Cardiac fibroblast (primary cell): Measurements from ENCODE around the gene C11orf24.

ENCODE experiments used
- DNase-seq, 2 donors: peaks; one replicate each; pipeline versions ENCODE4 v3.0.0 to v3.0.0-alpha.2; 2010; ENCODE audit warnings: low read depth in 2 of 2
- H3K4me3 ChIP-seq, 2 donors: replicated peaks in 1 of 2; 1 replicate in 1 of 2; 2 replicates in 1 of 2; pipeline ENCODE4 v1.5.1; 2011; ENCODE audit warnings: low read depth in 2 of 2, low read length in 2 of 2, mild to moderate bottlenecking in 2 of 2, moderate library complexity in 1 of 2
- TF ChIP-seq, protein P1 (sequence below): IDR thresholded peaks from one replicate; pipeline ENCODE4 v1.5.1; 2011; ENCODE audit warnings: low read depth, mild to moderate bottlenecking, low read length, inconsistent platforms

The C11orf24 gene

DNA sequence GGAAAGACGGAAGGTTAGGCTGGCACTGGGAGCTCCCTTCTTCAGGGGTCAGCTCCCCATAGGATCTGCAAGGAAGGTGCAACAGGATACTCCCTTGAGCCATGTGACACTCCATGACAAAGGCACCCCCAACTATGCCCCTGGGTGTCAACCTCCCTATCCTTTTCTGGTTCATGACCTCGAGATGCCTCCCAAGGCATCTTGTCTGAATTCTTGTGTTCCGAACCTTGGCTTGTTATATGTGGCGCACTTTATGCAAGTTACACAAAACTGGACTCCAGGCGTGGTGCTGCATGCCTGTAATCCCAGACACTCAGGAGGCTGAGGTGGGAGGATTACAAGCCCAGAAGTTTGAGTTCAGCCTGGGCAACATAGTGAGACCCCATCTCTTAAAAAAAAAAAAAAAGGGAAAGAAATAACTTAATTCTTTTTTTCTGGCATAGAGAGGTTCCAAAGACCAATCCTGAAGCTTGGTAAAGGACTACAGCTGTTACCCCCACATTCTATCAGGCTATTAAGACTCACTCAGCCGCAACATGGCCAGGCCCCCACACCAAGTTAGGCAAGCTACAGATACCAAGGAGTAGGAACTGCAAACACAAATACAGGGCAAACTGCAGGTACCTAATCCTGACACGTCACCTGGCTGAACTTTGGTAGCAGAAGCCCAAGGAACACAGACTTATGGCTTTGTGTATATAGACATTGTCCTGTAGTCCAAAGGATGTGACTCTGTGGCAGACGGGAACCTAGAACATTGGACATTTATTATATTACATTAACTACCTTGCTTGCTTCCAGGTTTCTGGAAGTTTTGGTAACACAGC, 1.4 kb downstream of the C11orf24 start:
- DNase-seq: no peak
- H3K4me3 ChIP-seq: peak overlapping the region; percentile 79 to 88
- TF ChIP-seq, protein P1, sequence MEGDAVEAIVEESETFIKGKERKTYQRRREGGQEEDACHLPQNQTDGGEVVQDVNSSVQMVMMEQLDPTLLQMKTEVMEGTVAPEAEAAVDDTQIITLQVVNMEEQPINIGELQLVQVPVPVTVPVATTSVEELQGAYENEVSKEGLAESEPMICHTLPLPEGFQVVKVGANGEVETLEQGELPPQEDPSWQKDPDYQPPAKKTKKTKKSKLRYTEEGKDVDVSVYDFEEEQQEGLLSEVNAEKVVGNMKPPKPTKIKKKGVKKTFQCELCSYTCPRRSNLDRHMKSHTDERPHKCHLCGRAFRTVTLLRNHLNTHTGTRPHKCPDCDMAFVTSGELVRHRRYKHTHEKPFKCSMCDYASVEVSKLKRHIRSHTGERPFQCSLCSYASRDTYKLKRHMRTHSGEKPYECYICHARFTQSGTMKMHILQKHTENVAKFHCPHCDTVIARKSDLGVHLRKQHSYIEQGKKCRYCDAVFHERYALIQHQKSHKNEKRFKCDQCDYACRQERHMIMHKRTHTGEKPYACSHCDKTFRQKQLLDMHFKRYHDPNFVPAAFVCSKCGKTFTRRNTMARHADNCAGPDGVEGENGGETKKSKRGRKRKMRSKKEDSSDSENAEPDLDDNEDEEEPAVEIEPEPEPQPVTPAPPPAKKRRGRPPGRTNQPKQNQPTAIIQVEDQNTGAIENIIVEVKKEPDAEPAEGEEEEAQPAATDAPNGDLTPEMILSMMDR: no peak

DNA sequence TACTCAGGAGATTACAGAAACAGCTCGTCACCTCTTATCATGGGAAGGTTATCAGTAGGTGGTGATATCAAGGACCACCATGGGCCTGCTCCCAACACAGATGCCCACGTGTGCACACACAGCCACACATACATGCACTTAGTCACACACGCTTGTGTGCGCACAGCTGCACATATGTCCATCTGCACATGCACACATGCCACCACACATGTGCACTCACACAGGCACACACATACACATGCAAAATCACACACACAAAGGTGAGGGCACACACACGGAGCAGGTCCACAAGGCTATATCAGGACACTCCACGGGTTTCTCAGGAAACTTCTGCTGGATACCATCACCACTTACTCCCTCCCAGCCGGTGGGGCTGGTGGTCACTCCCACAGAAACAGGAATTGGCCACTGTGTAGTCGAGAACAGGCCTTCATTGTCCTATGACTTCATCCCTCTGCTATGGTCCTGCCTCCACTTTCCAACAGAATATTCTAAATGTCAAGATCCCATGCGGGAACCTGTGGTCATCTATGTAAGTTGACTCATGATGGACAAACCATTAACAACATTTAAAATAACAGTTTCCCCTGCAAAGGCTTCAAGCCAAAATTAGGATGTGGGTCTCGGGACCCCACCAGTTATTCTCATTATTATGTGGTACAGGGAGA, 2.2 kb downstream of the C11orf24 start:
- H3K4me3 ChIP-seq: peak overlapping the region in 1 of 2 donors; percentile 19
- peak; percentile 69 to 87 for DNase-seq
- TF ChIP-seq, protein P1: no peak

DNA sequence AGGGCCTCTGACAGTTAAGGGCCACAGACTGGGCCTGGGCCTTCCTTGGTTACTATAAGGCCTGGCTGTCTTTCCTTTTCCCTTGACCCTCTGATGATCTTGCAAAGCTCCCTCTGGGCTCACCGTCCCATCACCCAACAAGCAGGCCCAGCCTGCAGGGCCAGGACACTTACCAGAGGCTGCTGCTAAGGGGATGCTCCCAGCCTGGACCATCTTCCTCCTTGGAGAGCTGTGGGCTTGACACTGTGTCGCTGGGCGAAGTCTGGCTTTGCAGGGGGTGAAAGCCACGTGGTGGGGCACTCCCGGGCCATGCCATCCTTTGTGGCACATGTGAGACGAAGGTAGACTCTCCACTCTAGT, 3.9 kb downstream of the C11orf24 start:
- TF ChIP-seq, protein P1: no peak
- H3K4me3 ChIP-seq: no peak overlapping the region
- no peak for DNase-seq

DNA sequence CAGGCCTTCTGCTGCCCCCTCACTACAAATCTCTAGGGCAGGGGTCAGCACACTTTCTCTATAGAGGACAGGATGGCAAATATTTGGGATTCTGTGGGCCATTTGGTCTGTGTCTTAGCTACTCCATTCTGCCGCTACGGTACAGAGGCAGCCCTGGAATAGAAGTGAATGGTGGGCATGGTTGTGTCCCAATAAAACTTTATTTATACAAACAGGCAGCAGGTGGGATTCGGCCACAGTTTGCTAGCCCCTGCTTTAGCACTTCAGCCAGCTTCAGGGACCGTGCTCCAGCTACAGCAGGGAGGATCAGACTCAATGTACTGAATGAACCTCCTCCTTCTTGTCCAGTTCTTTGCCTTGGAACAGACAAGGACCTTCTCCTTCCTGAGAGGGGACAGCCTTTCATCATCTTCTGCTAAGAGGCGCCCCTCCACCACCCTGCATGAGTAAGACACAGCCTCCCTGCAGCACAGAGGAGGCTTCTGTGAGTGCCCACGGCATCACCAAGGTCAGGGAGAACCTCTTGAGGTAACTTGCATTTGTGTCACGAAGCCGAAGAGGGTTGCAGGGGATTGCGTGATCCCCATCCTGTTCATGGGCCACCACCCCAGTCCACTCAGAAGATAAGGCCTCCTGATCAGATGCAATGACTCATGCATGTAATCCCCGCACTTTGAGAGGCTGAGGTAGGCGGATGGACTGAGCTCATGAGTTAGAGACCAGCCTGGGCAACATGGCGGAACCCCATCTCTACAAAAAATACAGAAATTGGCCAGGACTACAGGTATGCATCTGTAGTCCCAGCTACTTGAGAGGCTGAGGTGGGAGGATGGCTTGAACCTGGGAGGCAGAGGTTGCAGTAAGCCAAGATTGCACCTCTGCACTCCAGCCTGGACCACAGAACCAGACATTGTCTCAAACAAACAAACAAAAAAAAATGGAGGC, 4.6 kb downstream of the C11orf24 start:
- H3K4me3 ChIP-seq: no peak overlapping the region
- TF ChIP-seq, protein P1: no peak
- no peak for DNase-seq

DNA sequence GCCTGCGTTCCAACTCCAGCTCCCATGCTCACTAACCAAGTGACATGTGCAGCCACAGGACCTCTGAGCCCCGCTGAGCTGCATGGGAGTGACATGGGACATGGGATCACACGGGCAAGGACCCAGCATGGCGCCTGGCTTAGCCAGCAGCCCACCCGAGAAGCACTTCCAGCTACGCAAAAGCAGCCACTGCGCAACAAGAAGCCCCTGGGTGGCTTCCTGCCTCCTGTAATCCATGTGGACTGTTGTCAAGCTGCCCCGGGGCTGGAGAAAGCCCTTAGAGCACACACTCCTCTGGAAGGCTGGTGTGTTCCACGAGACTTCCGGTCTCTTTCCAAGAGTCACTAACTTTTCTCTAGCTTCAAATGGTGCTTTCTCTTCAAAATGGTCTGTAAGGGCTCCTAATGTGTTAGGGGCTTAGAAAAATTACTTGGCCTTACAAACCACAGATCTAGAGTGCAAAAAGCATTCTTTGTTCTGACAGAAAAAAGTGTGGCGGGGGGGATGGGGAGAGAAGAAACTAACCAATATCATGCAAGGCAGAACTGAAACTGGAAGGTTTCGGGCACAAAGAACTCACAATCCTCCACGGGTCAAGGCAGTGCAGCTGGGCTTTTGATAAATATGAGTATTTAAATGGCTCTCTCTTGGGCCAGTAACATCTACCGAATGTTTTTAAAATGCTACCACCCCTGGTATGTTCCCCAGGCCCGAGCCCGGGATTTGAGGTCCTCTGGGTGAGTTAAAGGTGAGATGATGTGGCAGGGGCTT, 5.5 kb downstream of the C11orf24 start:
- H3K4me3 ChIP-seq: no peak overlapping the region
- DNase-seq: no peak
- TF ChIP-seq, protein P1: no peak
